Measurements from ENCODE around the gene WDFY3.

WDFY3 gene

GRCh38 chr4:84648178-84648577 lies 318.3 kb downstream of the WDFY3 start:
- Histone ChIP-seq H3K4me1 (ENCODE audit: control insufficient read depth, insufficient read depth, low read length, poor library complexity, severe bottlenecking) (no peaks in the 10 kb centered on the region), H3K27me3 (replicated peaks; ENCODE audit: control insufficient read depth, insufficient read depth, low read length, poor library complexity, severe bottlenecking) (no peaks in the 10 kb centered on the region), H3K27ac (ENCODE audit: insufficient read depth, low read length, poor library complexity, severe bottlenecking) (no peak overlapping the region), H3K4me3 (ENCODE audit: insufficient read depth, low read depth, low read length, poor library complexity, severe bottlenecking) (no peak overlapping the region), H3K9me3 (ENCODE audit: control insufficient read depth, low read length) (no peaks in the 10 kb centered on the region), H3K36me3 (ENCODE audit: control insufficient read depth, insufficient read depth, low read length) (no peaks in the 10 kb centered on the region)
- DNase-seq, result no peak

- no peaks in the 10 kb centered on the region for H3K36me3 ChIP-seq (ENCODE audit: control insufficient read depth, insufficient read depth, low read length)
- no peaks in the 10 kb centered on the region for H3K9me3 ChIP-seq (ENCODE audit: control insufficient read depth, low read length)
- H3K27ac ChIP-seq (ENCODE audit: insufficient read depth, low read length, poor library complexity, severe bottlenecking), result no peak overlapping the region
- no peaks in the 10 kb centered on the region for H3K27me3 ChIP-seq (replicated peaks; ENCODE audit: control insufficient read depth, insufficient read depth, low read length, poor library complexity, severe bottlenecking)
- no peak overlapping the region for H3K4me3 ChIP-seq (ENCODE audit: insufficient read depth, low read depth, low read length, poor library complexity, severe bottlenecking)
- DNase-seq, result no peak
- H3K4me1 ChIP-seq (ENCODE audit: control insufficient read depth, insufficient read depth, low read length, poor library complexity, severe bottlenecking), result no peaks in the 10 kb centered on the region
These were observed 319.1 kb downstream of the WDFY3 start for GRCh38 chr4:84647312-84647884.

DNA sequence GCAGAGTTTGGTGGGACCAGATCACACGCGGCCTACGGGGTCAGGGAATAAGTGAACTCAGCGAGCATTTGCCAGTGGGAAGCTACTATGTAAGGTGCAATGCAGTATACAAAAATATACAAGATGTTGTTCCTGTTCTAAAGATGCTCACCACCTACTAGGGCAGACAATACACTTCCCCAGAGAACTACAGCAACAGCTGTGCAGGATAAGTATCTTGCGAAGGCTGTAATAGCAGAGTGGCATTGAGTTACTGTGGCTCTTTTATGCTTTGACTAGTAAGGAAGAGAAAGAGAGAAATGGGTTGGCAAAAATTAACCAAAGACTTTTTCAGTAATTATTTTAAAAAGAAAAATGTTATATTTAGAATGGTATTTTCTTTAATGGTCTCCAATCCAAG lies 322.4 kb downstream of the WDFY3 start:
- Histone ChIP-seq H3K9me3 (ENCODE audit: control insufficient read depth, low read length) (no peaks in the 10 kb centered on the region), H3K36me3 (ENCODE audit: control insufficient read depth, insufficient read depth, low read length) (no peaks in the 10 kb centered on the region)
- no peak for DNase-seq

DNA sequence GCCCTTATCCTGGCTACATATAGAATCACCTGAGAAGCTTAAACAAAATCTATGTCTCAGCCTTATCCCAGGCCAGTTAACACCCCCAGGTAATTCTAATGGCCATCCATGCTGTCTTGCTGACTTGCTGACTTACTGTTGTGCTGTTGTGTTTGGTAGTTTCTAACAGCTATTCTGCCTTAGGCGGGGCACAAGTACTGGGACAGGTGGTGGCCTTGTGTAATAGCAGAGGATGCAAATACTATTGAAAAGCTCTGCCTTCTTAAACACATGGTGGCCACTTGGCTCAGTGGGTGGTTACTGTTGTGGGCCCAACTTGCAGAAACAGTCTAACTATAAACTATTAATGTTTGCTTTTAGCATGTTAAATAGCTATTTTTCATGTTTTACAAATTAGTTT lies 327.3 kb downstream of the WDFY3 start:
- no peaks in the 10 kb centered on the region for H3K27me3 ChIP-seq (replicated peaks; ENCODE audit: control insufficient read depth, insufficient read depth, low read length, poor library complexity, severe bottlenecking)
- no peak for DNase-seq
- H3K9me3 ChIP-seq (ENCODE audit: control insufficient read depth, low read length), result no peaks in the 10 kb centered on the region
- H3K4me3 ChIP-seq (ENCODE audit: insufficient read depth, low read depth, low read length, poor library complexity, severe bottlenecking), result no peak overlapping the region
- no peaks in the 10 kb centered on the region for H3K36me3 ChIP-seq (ENCODE audit: control insufficient read depth, insufficient read depth, low read length)
- no peaks in the 10 kb centered on the region for H3K4me1 ChIP-seq (ENCODE audit: control insufficient read depth, insufficient read depth, low read length, poor library complexity, severe bottlenecking)
- H3K27ac ChIP-seq (ENCODE audit: insufficient read depth, low read length, poor library complexity, severe bottlenecking), result no peak overlapping the region

More for the DNA sequence above, 322.4 kb downstream of the WDFY3 start:
- Histone ChIP-seq H3K27ac (ENCODE audit: insufficient read depth, low read length, poor library complexity, severe bottlenecking) (no peak overlapping the region), H3K27me3 (replicated peaks; ENCODE audit: control insufficient read depth, insufficient read depth, low read length, poor library complexity, severe bottlenecking) (no peaks in the 10 kb centered on the region), H3K4me3 (ENCODE audit: insufficient read depth, low read depth, low read length, poor library complexity, severe bottlenecking) (no peak overlapping the region), H3K4me1 (ENCODE audit: control insufficient read depth, insufficient read depth, low read length, poor library complexity, severe bottlenecking) (no peaks in the 10 kb centered on the region)

- DNase-seq, result no peak
- no peak overlapping the region for H3K4me3 ChIP-seq (ENCODE audit: insufficient read depth, low read depth, low read length, poor library complexity, severe bottlenecking)
- H3K27me3 ChIP-seq (replicated peaks; ENCODE audit: control insufficient read depth, insufficient read depth, low read length, poor library complexity, severe bottlenecking), result no peaks in the 10 kb centered on the region
- H3K36me3 ChIP-seq (ENCODE audit: control insufficient read depth, insufficient read depth, low read length), result no peaks in the 10 kb centered on the region
- no peaks in the 10 kb centered on the region for H3K9me3 ChIP-seq (ENCODE audit: control insufficient read depth, low read length)
- no peak overlapping the region for H3K27ac ChIP-seq (ENCODE audit: insufficient read depth, low read length, poor library complexity, severe bottlenecking)
- no peaks in the 10 kb centered on the region for H3K4me1 ChIP-seq (ENCODE audit: control insufficient read depth, insufficient read depth, low read length, poor library complexity, severe bottlenecking)
These were observed 328.4 kb downstream of the WDFY3 start for GRCh38 chr4:84638092-84638491.

- no peak overlapping the region for H3K4me3 ChIP-seq (ENCODE audit: insufficient read depth, low read depth, low read length, poor library complexity, severe bottlenecking)
- H3K4me1 ChIP-seq (ENCODE audit: control insufficient read depth, insufficient read depth, low read length, poor library complexity, severe bottlenecking), result no peaks in the 10 kb centered on the region
- no peaks in the 10 kb centered on the region for H3K36me3 ChIP-seq (ENCODE audit: control insufficient read depth, insufficient read depth, low read length)
- H3K27ac ChIP-seq (ENCODE audit: insufficient read depth, low read length, poor library complexity, severe bottlenecking), result no peak overlapping the region
- DNase-seq, result no peak
- H3K9me3 ChIP-seq (ENCODE audit: control insufficient read depth, low read length), result no peaks in the 10 kb centered on the region
- no peaks in the 10 kb centered on the region for H3K27me3 ChIP-seq (replicated peaks; ENCODE audit: control insufficient read depth, insufficient read depth, low read length, poor library complexity, severe bottlenecking)
These were observed 331.5 kb downstream of the WDFY3 start for GRCh38 chr4:84634961-84635360.

DNA sequence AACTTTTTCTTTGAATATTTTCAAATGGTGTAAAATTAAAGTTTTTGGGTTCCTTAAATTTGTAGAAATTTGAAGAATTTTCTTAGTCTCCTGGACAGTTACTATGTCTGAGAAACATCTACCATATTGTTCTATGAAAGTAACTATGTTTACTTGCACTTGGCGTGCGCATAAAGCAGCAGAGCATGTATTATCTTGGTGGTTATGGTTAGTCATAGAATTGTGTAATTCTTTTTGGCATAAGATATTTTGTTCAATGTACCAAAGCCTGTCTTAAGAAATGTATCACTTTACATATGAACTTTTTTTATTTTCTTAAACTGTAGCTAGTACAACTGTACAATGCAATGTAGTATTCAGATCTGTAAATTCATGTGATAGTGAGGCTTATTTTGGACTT lies 334.4 kb downstream of the WDFY3 start:
- H3K4me3 ChIP-seq (ENCODE audit: insufficient read depth, low read depth, low read length, poor library complexity, severe bottlenecking), result no peak overlapping the region
- H3K36me3 ChIP-seq (ENCODE audit: control insufficient read depth, insufficient read depth, low read length), result no peaks in the 10 kb centered on the region

DNA sequence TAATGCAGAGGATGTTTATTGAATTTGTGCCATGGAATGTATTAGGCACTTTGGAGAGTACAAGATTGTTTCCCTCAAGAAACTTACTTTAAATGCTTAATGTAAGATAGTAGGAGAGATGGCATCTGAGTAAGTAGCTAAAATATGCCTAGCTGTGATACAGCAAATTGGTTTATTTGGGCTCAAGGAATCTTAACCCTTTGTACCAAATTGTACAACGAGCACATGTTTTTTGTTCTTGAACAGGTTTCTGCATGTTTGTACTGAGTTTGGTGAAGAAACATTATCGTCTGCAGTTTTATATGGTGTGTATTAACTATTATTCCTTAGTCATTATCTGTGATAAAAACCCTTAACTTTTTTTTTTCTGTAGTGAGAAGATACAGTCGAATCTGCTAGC lies 334.9 kb downstream of the WDFY3 start:
- H3K27me3 ChIP-seq (replicated peaks; ENCODE audit: control insufficient read depth, insufficient read depth, low read length, poor library complexity, severe bottlenecking), result no peaks in the 10 kb centered on the region
- no peak overlapping the region for H3K27ac ChIP-seq (ENCODE audit: insufficient read depth, low read length, poor library complexity, severe bottlenecking)
- no peak overlapping the region for H3K4me3 ChIP-seq (ENCODE audit: insufficient read depth, low read depth, low read length, poor library complexity, severe bottlenecking)
- no peak for DNase-seq
- H3K36me3 ChIP-seq (ENCODE audit: control insufficient read depth, insufficient read depth, low read length), result no peaks in the 10 kb centered on the region
- H3K9me3 ChIP-seq (ENCODE audit: control insufficient read depth, low read length), result no peaks in the 10 kb centered on the region
- H3K4me1 ChIP-seq (ENCODE audit: control insufficient read depth, insufficient read depth, low read length, poor library complexity, severe bottlenecking), result no peaks in the 10 kb centered on the region

More for the DNA sequence above, 334.4 kb downstream of the WDFY3 start:
- Histone ChIP-seq H3K9me3 (ENCODE audit: control insufficient read depth, low read length) (no peaks in the 10 kb centered on the region), H3K27me3 (replicated peaks; ENCODE audit: control insufficient read depth, insufficient read depth, low read length, poor library complexity, severe bottlenecking) (no peaks in the 10 kb centered on the region), H3K4me1 (ENCODE audit: control insufficient read depth, insufficient read depth, low read length, poor library complexity, severe bottlenecking) (no peaks in the 10 kb centered on the region), H3K27ac (ENCODE audit: insufficient read depth, low read length, poor library complexity, severe bottlenecking) (no peak overlapping the region)
- DNase-seq, result no peak

- Histone ChIP-seq H3K36me3 (ENCODE audit: control insufficient read depth, insufficient read depth, low read length) (no peaks in the 10 kb centered on the region), H3K9me3 (ENCODE audit: control insufficient read depth, low read length) (no peaks in the 10 kb centered on the region), H3K27ac (ENCODE audit: insufficient read depth, low read length, poor library complexity, severe bottlenecking) (no peak overlapping the region), H3K27me3 (replicated peaks; ENCODE audit: control insufficient read depth, insufficient read depth, low read length, poor library complexity, severe bottlenecking) (no peaks in the 10 kb centered on the region), H3K4me3 (ENCODE audit: insufficient read depth, low read depth, low read length, poor library complexity, severe bottlenecking) (no peak overlapping the region), H3K4me1 (ENCODE audit: control insufficient read depth, insufficient read depth, low read length, poor library complexity, severe bottlenecking) (no peaks in the 10 kb centered on the region)
- DNase-seq, result no peak
These were observed 339.8 kb downstream of the WDFY3 start for GRCh38 chr4:84626673-84627072.

DNA sequence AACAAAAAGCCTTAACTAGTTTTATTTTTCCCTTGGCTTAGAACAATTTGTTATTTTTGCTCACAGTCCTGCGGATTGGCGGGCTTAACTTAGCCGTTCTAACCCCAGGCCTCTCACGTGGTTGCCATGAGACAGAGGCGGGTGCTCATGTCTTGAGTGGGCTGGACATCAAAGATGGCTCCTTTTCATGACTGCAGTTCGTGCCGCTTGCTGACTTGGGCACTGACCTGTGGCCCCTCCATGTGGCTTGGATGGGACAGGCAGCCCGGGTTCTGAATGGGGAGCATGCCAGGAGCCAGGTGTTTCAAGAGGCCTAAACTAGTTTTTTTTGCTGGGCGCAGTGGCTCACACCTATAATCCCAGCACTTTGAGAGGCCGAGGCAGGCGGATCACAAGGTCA lies 342.8 kb downstream of the WDFY3 start:
- no peaks in the 10 kb centered on the region for H3K27me3 ChIP-seq (replicated peaks; ENCODE audit: control insufficient read depth, insufficient read depth, low read length, poor library complexity, severe bottlenecking)
- DNase-seq, result no peak
- H3K4me1 ChIP-seq (ENCODE audit: control insufficient read depth, insufficient read depth, low read length, poor library complexity, severe bottlenecking), result no peaks in the 10 kb centered on the region
- H3K4me3 ChIP-seq (ENCODE audit: insufficient read depth, low read depth, low read length, poor library complexity, severe bottlenecking), result no peak overlapping the region
- no peak overlapping the region for H3K27ac ChIP-seq (ENCODE audit: insufficient read depth, low read length, poor library complexity, severe bottlenecking)
- H3K36me3 ChIP-seq (ENCODE audit: control insufficient read depth, insufficient read depth, low read length), result no peaks in the 10 kb centered on the region
- H3K9me3 ChIP-seq (ENCODE audit: control insufficient read depth, low read length), result no peaks in the 10 kb centered on the region
